K562 (cell line): ENCODE measurements around the gene PITRM1. TPM values are rescaled to one million over a fixed set of nuclear protein-coding genes. Genes with fewer than 3 reads are reported as not detected.

Experiments
- CBX1 ChIP-seq: sonication (generic); IDR thresholded peaks from 2 replicates; pipeline ENCODE4 v1.6.1; 2016; ENCODE audit warnings: antibody characterized with exemption, low read depth, mild to moderate bottlenecking
- CHD2 ChIP-seq: IDR thresholded peaks from 2 replicates; pipeline ENCODE4 v1.6.1; 2011; ENCODE audit warnings: low read depth, low read length
- CREM ChIP-seq: IDR thresholded peaks from 2 replicates; pipeline ENCODE4 v1.6.1; 2014; ENCODE audit warnings: antibody characterized with exemption, low read depth
- FUS ChIP-seq: fragments of 200-400 bp; formaldehyde crosslinking; optimal IDR thresholded peaks from 2 replicates; pipeline ENCODE3; 2017; ENCODE audit warnings: low read depth, low read length
- JUND ChIP-seq, 2 experiments: IDR thresholded peaks; 2 replicates in 1 of 2; 3 replicates in 1 of 2; pipeline ENCODE4 v1.6.1; 2011; ENCODE audit warnings: borderline replicate concordance in 2 of 2, low read depth in 2 of 2, low read length in 2 of 2, improper control_type of control experiment in 1 of 2, missing biosample characterization in 1 of 2, missing genetic modification characterization in 1 of 2, missing genetic modification reagents in 1 of 2
- NONO ChIP-seq, 2 experiments: fragments of 200-400 bp in 1 of 2; fragments of 450-650 bp in 1 of 2; formaldehyde crosslinking in 1 of 2; IDR thresholded peaks; 2 replicates each; pipeline ENCODE4 v1.6.1; 2017; ENCODE audit warnings: low read depth in 2 of 2, mild to moderate bottlenecking in 2 of 2, moderate library complexity in 2 of 2, low read length in 1 of 2
- NR2C2 ChIP-seq, 2 experiments: fragments of 200-800 bp in 1 of 2; sonication (Bioruptor generic) in 1 of 2; sonication (generic) in 1 of 2; formaldehyde crosslinking in 1 of 2; IDR thresholded peaks; 2 replicates each; pipeline versions ENCODE4 v1.6.1 to v1.8.0; 2016 to 2022; ENCODE audit warnings: mild to moderate bottlenecking in 1 of 2, missing compliant biosample characterization in 1 of 2, missing genetic modification characterization in 1 of 2, missing genetic modification reagents in 1 of 2
- NR4A1 ChIP-seq, 2 experiments: fragments of 250-450 bp in 1 of 2; fragments of 450-650 bp in 1 of 2; sonication (Bioruptor Pico) in 1 of 2; IDR thresholded peaks; 2 replicates each; pipeline versions ENCODE4 v1.4.0 to v1.6.1; 2016 to 2020; ENCODE audit warnings: mild to moderate bottlenecking in 2 of 2, missing compliant biosample characterization in 1 of 2, missing genetic modification characterization in 1 of 2, moderate library complexity in 1 of 2
- PML ChIP-seq: IDR thresholded peaks from 2 replicates; pipeline ENCODE4 v1.6.1; 2012; ENCODE audit warnings: low read length, inconsistent platforms
- POLR2H ChIP-seq: IDR thresholded peaks from 2 replicates; pipeline ENCODE4 v1.6.1; 2016; ENCODE audit warnings: missing genetic modification characterization, low read depth, mild to moderate bottlenecking, control low read depth, missing compliant biosample characterization, moderate library complexity
- RBM25 ChIP-seq: fragments of 200-400 bp; formaldehyde crosslinking; IDR thresholded peaks from 2 replicates; pipeline ENCODE4 v1.6.1; 2018; ENCODE audit warnings: low read length, low read depth, moderate library complexity; ENCODE audit not compliant: severe bottlenecking
- RREB1 ChIP-seq: fragments of 250-450 bp; sonication (Bioruptor Pico); IDR thresholded peaks from 2 replicates; pipeline ENCODE4 v1.4.0; 2020
- SP1 ChIP-seq: sonication (generic); formaldehyde crosslinking; IDR thresholded peaks from 2 replicates; pipeline ENCODE4 v1.8.1; 2022; ENCODE audit warnings: mild to moderate bottlenecking, missing genetic modification reagents
- TFAP4 ChIP-seq: sonication (generic); formaldehyde crosslinking; IDR thresholded peaks from 2 replicates; pipeline ENCODE4 v1.8.0; 2022; ENCODE audit warnings: missing genetic modification reagents, mild to moderate bottlenecking, moderate library complexity, borderline replicate concordance
- polyA plus RNA-seq, 8 experiments: library from polyadenylated mRNA; depleted of rRNA in 4 of 8; stranded (reverse) in 5 of 8; unstranded in 3 of 8; fragments of >200 nt; fragmentation: Nextera tagmentation in 2 of 8; fragmentation: Illumina TruSeq in 1 of 8; extraction: Ambion mirVana in 2 of 8; extraction: Trizol in 1 of 8; gene quantifications; 2 replicates each; pipeline versions ENCODE4 v1.2.1 to v1.2.3, GENCODE V29; 2011 to 2014; ENCODE audit warnings: inconsistent platforms in 1 of 8, missing spikeins in 1 of 8
- total RNA-seq, 7 experiments: library from RNA; depleted of rRNA in 6 of 7; stranded (reverse); fragments of >200 nt in 6 of 7; fragmentation: Illumina TruSeq in 2 of 7; extraction: Trizol in 2 of 7; gene quantifications; 2 replicates each; pipeline versions ENCODE4 v1.2.1 to v1.2.3, GENCODE V29; 2011 to 2021; ENCODE audit warnings: low replicate concordance in 1 of 7
- TF ChIP-seq, protein P1 (sequence below): fragments of 450-650 bp; formaldehyde crosslinking; IDR thresholded peaks from 2 replicates; pipeline ENCODE4 v1.4.0; 2020; ENCODE audit warnings: mild to moderate bottlenecking, moderate library complexity
- TF ChIP-seq, protein P2 (sequence below): fragments of 450-650 bp; IDR thresholded peaks from 2 replicates; pipeline ENCODE4 v1.6.1; 2016

Gene PITRM1
- total and polyA plus RNA-seq, 9 of the 15 experiments (the other 6 are each of a cell fraction or from before 2014, with no cell fraction given) = 21.1 to 70.4 (median 39.7) TPM

- TF ChIP-seq JUND (IDR thresholded peaks at IDR 0.05; ENCODE audit: borderline replicate concordance, low read depth, low read length) (peak; percentile 23; the same call in 1 of the 2 replicates), JUND (tag; IDR thresholded peaks at IDR 0.05; ENCODE audit: borderline replicate concordance, low read depth, low read length) (peak; percentile 7; the same call in 1 of the 3 replicates), NR4A1 (CRISPR knock-in tag; IDR thresholded peaks at IDR 0.05) (no peak), NR4A1 (tag; IDR thresholded peaks at IDR 0.05) (no peak), RBM25 (peak; percentile 70), TFAP4 (CRISPR knock-in tag) (peak; percentile 76), SP1 (peak; percentile 83), FUS (no peak), NR2C2 (CRISPR knock-in tag; IDR thresholded peaks at IDR 0.05) (peak; percentile 45; the same call in 1 of the 2 replicates), NR2C2 (tag; IDR thresholded peaks at IDR 0.05) (peak; percentile 92), POLR2H (peak; percentile 90), CREM (peak; percentile 81), PML (0 out of 2 replicates have a peak, but pooled peaks have one; percentile 33), CBX1 (0 out of 2 replicates have a peak, but pooled peaks have one; percentile 68), CHD2 (peak; percentile 38; the same call in 1 of the 2 replicates), NONO (IDR thresholded peaks at IDR 0.05; ENCODE audit: low read depth in 2 of 2, low read length in 1 of 2) (peak in 1 of 2 experiments; percentile 96; a peak in 2 of 4 replicates), RREB1 (CRISPR knock-in tag) (0 out of 2 replicates have a peak, but pooled peaks have one; percentile 31)
- TF ChIP-seq, protein P1, sequence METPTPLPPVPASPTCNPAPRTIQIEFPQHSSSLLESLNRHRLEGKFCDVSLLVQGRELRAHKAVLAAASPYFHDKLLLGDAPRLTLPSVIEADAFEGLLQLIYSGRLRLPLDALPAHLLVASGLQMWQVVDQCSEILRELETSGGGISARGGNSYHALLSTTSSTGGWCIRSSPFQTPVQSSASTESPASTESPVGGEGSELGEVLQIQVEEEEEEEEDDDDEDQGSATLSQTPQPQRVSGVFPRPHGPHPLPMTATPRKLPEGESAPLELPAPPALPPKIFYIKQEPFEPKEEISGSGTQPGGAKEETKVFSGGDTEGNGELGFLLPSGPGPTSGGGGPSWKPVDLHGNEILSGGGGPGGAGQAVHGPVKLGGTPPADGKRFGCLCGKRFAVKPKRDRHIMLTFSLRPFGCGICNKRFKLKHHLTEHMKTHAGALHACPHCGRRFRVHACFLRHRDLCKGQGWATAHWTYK (CRISPR knock-in tag) = 0 out of 2 replicates have a peak, but pooled peaks have one; percentile 45
- TF ChIP-seq, protein P2, sequence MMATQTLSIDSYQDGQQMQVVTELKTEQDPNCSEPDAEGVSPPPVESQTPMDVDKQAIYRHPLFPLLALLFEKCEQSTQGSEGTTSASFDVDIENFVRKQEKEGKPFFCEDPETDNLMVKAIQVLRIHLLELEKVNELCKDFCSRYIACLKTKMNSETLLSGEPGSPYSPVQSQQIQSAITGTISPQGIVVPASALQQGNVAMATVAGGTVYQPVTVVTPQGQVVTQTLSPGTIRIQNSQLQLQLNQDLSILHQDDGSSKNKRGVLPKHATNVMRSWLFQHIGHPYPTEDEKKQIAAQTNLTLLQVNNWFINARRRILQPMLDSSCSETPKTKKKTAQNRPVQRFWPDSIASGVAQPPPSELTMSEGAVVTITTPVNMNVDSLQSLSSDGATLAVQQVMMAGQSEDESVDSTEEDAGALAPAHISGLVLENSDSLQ = peak; percentile 71
These were observed at the start of gene PITRM1 (continued) for GRCh38 chr10:3172446-3173170.
